Cardiac septum (tissue), 1 donor: ENCODE measurements around the gene FBXL13. TPM values are rescaled to one million over a fixed set of nuclear protein-coding genes. Genes with fewer than 3 reads are reported as not detected.
"Not testable (repeated sequence)": the region's sequence is repeated elsewhere in the genome, so short reads cannot be mapped to it uniquely, and the experiment has no call there.

Experiments used
- DNase-seq: peaks from one replicate; pipeline ENCODE4 v3.0.0-alpha.2; 2020; ENCODE audit warnings: low spot score
- intact Hi-C: fragments of 100-400 bp; cut with DNase I; formaldehyde crosslinking; loops from one replicate; pipeline ENCODE4 v1.14.0; 2022
- total RNA-seq: library from RNA; stranded (reverse); fragmentation: NEBNext Ultra II Directional; extraction: Animal tissue kit (Norgen Biotek cat#: 25700); gene quantifications from one replicate; pipeline ENCODE4 v1.2.1, GENCODE V29; 2021
- donor health status: DM: no; HTN: no; CAD: no.

Gene FBXL13
- total RNA-seq, 1 donor from 2014 or later = 0.32 TPM

GRCh38 chr7:102992509-102992937, 82.1 kb downstream of the FBXL13 start:
- DNase-seq = no peak

GRCh38 chr7:102991540-102992214, 82.9 kb downstream of the FBXL13 start:
- intact Hi-C loops = loop anchor here (5.0 to 10.0 kb wide), 2 partner anchors 57 to 99 kb away; no protein-coding TSS in a partner anchor
- no peak for DNase-seq

More at GRCh38 chr7:102992509-102992937, 82.1 kb downstream of the FBXL13 start:
- intact Hi-C loops = loop anchor here (5.0 to 10.0 kb wide), 2 partner anchors 58 to 100 kb away; no protein-coding TSS in a partner anchor

DNA sequence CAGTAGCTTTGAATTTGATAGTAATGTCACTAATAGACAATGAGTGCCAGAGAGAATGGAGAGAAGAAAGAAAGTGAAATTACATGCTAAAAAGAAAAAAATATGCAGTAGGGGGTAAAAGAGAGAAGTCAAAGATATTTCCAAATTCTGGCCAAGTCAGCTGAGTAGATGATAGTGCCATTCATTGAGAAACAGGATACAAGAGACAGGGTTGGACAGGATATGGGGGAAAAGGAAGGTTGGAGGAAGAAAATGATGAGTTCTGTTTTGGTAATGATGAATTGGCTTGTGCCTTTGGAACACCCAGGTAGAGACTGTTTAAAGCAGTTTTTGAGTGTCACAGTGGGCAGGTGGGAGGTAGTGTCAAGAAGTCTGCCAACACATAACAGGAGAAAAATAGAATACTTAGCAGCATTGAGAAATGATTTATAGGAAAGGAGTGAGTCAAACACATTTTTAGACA, 83.5 kb downstream of the FBXL13 start:
- intact Hi-C loops = loop anchor here (5.0 to 10.0 kb wide), 2 partner anchors 56 to 99 kb away; no protein-coding TSS in a partner anchor
- no peak for DNase-seq

DNA sequence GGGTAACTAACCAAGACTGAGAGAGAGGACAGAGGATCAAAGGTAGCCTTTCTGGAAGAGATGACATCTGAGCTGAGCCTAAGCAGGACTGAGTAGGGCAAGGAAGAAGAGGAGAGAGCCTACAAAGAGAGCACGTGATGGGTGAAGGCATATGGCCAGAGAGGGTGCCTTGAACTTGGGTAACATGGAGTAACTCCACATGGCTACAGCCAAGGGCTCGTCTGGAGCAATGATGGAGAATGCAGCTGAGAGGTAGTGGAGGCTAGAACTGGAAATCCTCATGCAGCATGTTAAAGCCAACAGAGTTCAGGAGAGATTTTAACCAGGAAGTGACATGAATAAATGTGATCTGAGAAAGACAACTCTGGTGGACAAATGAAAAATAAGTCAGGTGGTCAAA, 84.0 kb downstream of the FBXL13 start:
- intact Hi-C loops = loop anchor here (5.0 to 10.0 kb wide), 2 partner anchors 56 to 98 kb away; no protein-coding TSS in a partner anchor
- no peak for DNase-seq

- DNase-seq = no peak
- intact Hi-C loops = no loop called here
These were observed 85.7 kb downstream of the FBXL13 start for GRCh38 chr7:102988631-102989560.

DNA sequence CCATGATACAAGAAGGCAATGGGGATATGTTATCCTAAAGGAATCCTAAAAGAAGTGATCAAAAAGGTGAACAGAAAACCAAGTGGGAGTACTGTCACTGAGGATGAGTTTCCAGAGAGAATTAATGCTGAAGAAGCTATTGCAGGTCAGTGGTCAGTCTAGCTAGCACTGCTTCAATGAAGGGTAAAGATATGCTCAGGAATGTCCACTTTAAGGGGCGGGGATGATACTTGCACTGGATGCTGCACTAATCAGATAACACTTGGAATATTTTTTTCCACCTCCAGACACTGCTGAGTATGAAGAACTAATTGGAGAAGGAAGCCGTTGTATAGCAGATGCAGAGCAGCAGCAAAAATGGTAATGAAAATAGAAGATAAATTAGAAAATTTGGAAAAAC, 86.5 kb downstream of the FBXL13 start:
- intact Hi-C loops = no loop called here
- DNase-seq = no peak

GRCh38 chr7:102985176-102985783, 89.3 kb downstream of the FBXL13 start:
- intact Hi-C loops = no loop called here
- DNase-seq = no peak

GRCh38 chr7:102983602-102984001, 91.0 kb downstream of the FBXL13 start:
- intact Hi-C loops = no loop called here
- no peak for DNase-seq

GRCh38 chr7:102982235-102982634, 92.4 kb downstream of the FBXL13 start:
- intact Hi-C loops = no loop called here
- no peak for DNase-seq

GRCh38 chr7:102981451-102981850, 93.1 kb downstream of the FBXL13 start:
- intact Hi-C loops = no loop called here
- DNase-seq = no peak

GRCh38 chr7:102979670-102980069, 94.9 kb downstream of the FBXL13 start:
- DNase-seq = no peak
- intact Hi-C loops = no loop called here

DNA sequence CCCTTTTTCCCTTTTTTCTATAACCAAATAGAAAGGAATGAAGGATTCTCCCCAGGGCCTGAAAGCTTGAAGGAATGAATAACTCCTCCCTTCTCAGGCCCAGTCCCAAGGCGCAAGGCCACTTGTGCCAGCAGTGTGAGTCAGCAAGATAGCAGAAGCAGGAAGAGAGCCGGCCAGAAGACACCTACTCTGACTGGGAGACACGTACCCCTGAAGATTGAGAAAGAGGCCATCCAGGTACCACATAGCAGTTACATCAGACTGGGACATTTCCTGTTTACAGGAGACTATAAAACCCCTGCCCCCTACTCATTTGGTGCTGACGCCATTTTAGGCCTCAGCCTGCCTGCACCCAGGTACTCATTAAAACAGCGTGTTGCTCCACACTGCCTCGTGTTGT, 96.3 kb downstream of the FBXL13 start:
- intact Hi-C loops = no loop called here
- DNase-seq = peak; percentile 83

DNA sequence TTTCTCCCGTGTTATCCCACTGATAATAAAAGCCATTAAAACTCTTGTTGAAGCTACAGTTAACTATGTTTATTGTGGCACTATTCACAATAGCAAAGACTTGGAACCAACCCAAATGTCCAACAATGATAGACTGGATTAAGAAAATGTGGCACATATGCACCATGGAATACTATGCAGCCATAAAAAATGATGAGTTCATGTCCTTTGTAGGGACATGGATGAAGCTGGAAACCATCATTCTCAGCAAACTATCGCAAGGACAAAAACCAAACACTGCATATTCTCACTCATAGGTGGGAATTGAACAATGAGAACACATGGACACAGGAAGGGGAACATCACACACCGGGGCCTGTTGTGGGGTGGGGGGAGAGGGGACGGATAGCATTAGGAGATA, 97.0 kb downstream of the FBXL13 start:
- DNase-seq, intact Hi-C loops: not testable (repeated sequence)

DNA sequence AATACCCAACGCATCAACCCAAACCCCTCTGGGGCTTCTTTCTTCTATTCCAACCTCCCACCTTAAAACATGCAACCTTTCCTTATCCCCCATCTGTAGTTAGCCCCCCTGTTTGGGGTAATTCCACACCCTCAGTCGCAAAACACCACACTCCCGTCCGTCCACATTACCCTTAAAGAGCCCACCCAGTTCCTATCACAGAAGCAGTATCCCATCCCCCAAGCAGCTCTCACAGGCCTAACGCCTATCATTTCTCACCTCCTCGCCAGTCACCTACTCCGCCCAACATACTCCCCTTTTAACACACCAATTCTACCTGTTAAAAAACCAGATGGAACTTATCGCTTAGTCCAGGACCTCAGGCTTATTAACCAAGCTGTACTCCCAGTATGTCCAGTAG, 98.1 kb downstream of the FBXL13 start:
- intact Hi-C loops = no loop called here

GRCh38 chr7:102975854-102976253, 98.7 kb downstream of the FBXL13 start:
- intact Hi-C loops = no loop called here
- no peak for DNase-seq

More for the DNA sequence above, 98.1 kb downstream of the FBXL13 start:
- no peak for DNase-seq

GRCh38 chr7:102974366-102975236, 100.0 kb downstream of the FBXL13 start:
- DNase-seq = no peak

GRCh38 chr7:102973096-102973802, 101.3 kb downstream of the FBXL13 start:
- DNase-seq = no peak
- intact Hi-C loops = no loop called here

More at GRCh38 chr7:102974366-102975236, 100.0 kb downstream of the FBXL13 start:
- intact Hi-C loops = no loop called here

DNA sequence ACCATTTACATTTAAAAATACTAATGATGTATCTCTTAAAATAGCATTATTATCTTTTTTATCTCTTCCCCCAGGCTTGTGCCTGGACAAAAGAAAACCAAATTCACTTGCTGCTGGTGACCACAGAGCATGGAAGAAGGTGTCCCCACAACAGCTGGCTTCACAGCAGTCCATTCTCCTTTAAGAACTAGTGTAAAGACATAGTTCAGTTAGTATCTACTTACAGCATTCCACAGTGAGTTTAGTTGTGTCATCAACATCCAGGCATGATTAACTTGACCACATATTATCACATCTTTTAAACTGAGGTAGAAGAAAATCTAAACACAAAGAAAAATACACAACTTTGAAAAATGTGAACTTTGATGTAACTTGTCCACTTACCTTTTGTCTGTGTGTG, 106.8 kb downstream of the FBXL13 start:
- no peak for DNase-seq
- intact Hi-C loops = no loop called here
